ENCODE results near the gene PNLIPRP2.

PNLIPRP2 gene

GRCh38 chr10:116620423-116621400 is at the start of gene PNLIPRP2:
PNLIPRP2 (plus strand) TSS chr10:116620953.
- DNase-seq: no peak

- DNase-seq: no peak
These were observed 46.0 kb upstream of the PNLIPRP2 start for GRCh38 chr10:116574797-116575196.

- DNase-seq: no peak
These were observed 32.7 kb upstream of the PNLIPRP2 start for GRCh38 chr10:116587878-116588591.

DNA sequence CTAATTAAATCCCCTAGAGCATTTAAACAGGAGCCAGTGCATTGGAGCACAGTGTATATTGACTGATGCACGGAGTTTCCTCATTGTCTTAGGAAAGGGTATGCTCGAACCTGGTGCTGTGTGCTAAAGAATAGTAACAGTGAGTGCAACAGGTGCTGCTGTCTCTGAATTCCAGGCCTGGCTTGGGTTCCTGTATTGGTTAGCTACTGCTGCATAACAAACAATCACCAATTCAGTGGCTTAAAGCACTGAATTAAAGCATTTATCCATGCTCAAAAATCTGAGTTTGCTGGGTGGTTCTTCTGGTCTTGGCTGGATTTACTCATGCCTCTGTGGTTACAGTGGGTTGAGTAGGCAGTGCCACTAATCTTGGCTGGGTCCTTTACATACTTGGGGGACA is 31.8 kb upstream of the PNLIPRP2 start:
- no peak for DNase-seq

DNA sequence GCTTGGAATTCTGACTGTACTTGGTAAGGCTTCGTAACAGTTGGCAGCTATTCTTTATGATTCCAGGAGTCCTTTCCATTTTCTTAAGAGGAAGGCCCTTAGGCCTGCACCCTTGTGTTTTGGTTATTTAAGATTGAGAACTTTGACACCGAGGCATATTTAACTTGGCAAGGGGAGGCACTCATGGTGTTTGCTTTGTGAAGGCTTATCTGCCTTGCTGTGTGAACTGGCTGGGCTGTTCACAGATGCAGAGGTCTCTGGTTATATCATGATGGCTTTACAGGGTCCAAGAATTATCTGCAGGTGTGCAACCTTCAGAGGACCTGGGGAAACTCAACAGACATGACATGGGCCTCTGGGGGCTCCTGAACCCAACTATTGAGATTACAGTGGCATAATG is 30.8 kb upstream of the PNLIPRP2 start:
- no peak for DNase-seq

GRCh38 chr10:116590590-116591444 is 29.9 kb upstream of the PNLIPRP2 start, which contains the start of gene PNLIPRP1:
PNLIPRP1 (plus strand) TSS chr10:116590959; CDS start chr10:116591130, 171 bp downstream.
- no peak for DNase-seq

DNA sequence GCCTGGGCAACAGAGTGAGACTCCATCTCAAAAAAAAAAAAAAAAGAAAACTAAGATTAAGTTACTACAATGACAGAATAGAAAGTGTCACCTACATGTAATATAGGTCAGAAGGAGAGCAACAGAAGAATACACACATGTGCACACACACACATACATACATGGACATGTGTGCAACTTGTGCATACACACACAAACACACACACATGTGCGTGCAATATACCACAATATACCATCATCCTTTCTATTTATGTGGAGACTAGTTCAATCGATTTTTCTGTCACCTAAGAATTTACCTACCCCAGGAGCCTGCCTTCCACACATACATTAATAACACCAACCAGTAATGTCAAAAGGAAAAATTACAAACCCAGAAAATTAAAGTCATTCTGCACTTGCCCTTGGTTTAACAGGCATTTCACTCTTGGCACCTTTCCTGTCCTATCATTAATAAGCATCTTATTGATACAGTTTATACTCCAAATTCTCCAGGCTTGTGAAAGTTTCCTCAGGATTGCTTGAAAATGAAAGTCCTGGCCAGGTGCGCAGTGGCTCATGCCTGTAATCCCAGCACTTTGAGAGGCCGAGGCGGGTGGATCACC is 27.5 kb upstream of the PNLIPRP2 start:
- DNase-seq: no peak

- DNase-seq: no peak
These were observed 26.2 kb upstream of the PNLIPRP2 start for GRCh38 chr10:116594525-116595035.

GRCh38 chr10:116596062-116596461 is 24.7 kb upstream of the PNLIPRP2 start:
- no peak for DNase-seq

GRCh38 chr10:116597543-116597942 is 23.2 kb upstream of the PNLIPRP2 start:
- DNase-seq: no peak

DNA sequence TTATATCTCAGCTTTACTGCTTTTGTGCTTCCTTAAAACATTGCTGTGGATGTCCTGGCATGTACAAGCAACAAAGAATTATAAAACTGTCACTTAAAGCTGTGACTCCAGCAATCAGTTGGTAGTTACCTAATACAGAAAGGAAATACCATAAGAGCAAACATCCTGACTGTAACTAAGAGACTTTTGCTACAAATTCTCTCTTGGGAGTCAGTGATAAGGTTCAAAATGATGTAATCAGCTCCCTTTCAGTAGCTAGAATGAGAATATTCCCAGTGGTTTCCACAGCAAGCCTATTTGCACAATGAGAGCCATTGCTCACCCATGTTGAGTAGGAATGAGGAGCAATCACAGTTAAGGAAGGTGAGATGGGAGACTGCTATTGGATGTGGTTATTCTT is 22.4 kb upstream of the PNLIPRP2 start:
- DNase-seq: no peak

- no peak for DNase-seq
These were observed 20.8 kb upstream of the PNLIPRP2 start for GRCh38 chr10:116599991-116600390.

GRCh38 chr10:116602648-116603400 is 17.9 kb upstream of the PNLIPRP2 start:
- DNase-seq: no peak

DNA sequence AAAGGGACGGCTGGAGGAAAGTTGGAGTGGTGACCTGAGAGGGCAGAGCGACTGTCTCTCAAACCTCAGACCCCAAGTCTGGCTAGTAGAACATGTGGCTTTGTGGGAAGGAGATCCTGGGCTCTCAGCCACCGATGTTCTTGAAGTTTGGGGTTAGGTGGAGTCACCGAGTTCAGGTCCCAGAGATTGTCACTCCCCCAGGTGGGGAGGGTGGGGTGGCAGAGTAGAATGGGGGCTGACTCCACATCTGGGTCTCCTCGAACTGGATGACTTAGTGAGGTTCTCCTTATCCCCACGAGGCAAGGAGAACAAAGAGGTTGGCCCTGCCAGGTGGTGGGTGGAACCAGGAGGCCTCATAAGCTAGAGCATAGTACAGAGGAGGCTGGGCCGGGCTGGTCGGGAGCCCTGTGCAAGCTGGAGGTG is 14.7 kb upstream of the PNLIPRP2 start:
- DNase-seq: no peak

DNA sequence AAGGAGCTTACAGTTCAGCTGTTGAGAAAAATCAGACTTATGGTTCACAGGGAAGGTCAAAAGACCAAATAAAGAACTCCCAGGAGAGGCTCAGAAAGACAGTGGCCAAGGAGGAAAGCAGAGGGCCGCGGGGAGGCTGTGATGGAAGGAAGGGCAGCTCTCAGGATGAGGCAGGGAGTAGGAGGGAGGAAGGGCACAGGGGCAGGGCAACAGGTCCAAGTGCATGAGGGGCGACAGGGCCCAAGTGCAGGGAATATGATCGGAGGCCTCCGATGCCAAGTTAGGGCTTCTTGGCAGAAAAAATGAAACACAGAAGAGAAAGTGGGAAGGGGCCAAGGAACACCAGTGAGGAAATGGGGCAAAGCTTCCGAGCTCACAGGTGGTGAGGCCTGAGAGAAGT is 13.4 kb upstream of the PNLIPRP2 start:
- DNase-seq: no peak

GRCh38 chr10:116608686-116609594 is 11.8 kb upstream of the PNLIPRP2 start:
- no peak for DNase-seq

DNA sequence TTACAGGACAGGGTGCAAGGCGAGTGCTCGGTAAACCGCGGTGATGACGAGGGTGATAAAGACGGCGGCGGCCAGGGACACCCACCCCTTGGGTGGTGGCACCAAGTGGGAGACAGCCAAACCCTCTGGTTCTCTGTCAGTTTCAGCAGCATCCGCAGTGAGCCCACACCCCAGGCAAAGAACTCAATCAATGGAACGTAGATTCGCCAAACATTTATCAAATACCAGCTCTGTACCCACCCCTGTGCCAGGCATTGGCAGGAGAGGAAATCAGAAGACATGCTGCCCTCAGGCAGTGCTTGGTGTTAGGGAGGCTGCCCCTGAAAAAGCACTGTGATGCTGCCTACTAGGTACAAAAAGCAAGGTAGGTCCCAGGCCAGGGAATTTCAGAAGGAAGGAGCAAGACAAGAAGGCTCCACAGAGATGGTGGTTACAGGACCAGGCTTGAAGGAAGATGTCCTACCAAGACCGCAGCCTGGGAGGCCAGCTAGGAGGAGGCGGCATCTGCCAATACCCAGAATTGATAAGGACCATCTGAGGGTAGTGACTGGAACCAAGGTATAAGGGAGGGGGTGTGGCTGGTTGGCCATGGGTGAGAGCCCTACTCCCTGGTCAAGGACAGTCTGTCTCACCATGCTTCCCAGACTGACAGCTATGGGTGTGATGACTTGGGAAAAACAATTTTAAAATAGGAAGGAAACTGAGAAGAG is 10.2 kb upstream of the PNLIPRP2 start:
- DNase-seq: no peak

- no peak for DNase-seq
These were observed 9.6 kb upstream of the PNLIPRP2 start for GRCh38 chr10:116611153-116611545.

- no peak for DNase-seq
These were observed 8.5 kb upstream of the PNLIPRP2 start for GRCh38 chr10:116612107-116612769.

Data from NCI-H510A treated with DMSO at 0.1 percent for 48 hours (cell line).